HG03064 (cell line): Measurements from ENCODE around the gene TCN2.
"Not testable (repeated sequence)": the region's sequence is repeated elsewhere in the genome, so short reads cannot be mapped to it uniquely, and the experiment has no call there.

Source experiments
- ATAC-seq: cut with Tn5 transposase; IDR thresholded peaks from one replicate; pipeline ENCODE4 v1.9.1; 2021; ENCODE audit warnings: low read depth; ENCODE audit not compliant: unreplicated experiment

Gene TCN2

DNA sequence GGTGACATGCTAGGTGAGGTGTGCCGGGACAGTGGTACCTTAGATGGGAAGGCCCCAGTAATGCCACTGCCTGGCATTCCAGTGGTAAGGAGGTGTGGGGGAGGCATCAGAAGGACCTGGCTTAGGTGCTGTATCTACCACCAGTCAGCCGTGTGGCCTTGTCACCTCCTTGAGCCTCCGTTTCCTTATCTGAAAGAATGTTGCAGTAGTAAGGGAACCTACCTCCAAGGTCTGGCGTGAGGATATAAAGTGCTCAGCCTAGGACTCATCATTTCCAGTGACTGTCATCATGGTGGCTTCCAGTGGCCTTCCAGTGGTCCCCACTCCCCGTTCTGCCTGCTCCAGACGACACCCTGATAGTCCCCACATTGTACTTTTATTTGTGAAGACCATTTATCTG lies 67.5 kb downstream of the TCN2 start:
- no peak for ATAC-seq

- no peak for ATAC-seq
These were observed 68.5 kb downstream of the TCN2 start for GRCh38 chr22:30675436-30675835.

DNA sequence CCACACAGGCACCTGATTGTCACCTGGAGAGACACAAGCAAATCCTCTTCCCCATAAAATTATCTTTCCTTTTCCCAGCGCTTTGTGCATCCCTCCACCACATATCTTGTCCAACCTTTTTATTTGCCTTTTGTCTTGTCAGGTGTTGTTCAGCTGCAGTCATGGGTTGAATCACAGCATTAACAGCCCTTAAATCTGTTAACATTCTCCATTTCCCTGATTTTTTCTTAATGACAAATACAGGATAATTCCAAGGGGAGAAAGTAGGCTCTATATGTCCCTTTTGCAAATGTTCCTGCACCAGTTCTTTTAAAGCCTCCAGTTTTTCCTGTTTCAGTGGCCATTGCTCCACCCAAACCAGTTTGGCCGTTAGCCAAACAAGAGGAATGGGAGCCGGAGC lies 69.6 kb downstream of the TCN2 start:
- not testable (repeated sequence) for ATAC-seq
